CD4-positive, alpha-beta T cell (primary cell): ENCODE data around the gene CDC6. TPM values are rescaled to one million over a fixed set of nuclear protein-coding genes. Genes with fewer than 3 reads are reported as not detected.

Experiments
- ATAC-seq: fragments of 200-7000 bp; cut with Tn5 transposase; one replicate; pipeline ENCODE4 v1.10.0; 2022; ENCODE audit warnings: mild to moderate bottlenecking; ENCODE audit not compliant: poor library complexity
- CTCF ChIA-PET: fragments of 350-600 bp; sonication (Branson Sonifier 250); formaldehyde crosslinking; loops from one replicate; lab custom pipeline; 2021; ENCODE audit warnings: antibody characterized with exemption, inconsistent platforms; lab: Charles Lee
- POLR2A ChIA-PET: fragments of 350-600 bp; sonication (Branson Sonifier 250); formaldehyde crosslinking; loops from one replicate; lab custom pipeline; 2021; ENCODE audit warnings: antibody characterized with exemption, inconsistent platforms; lab: Charles Lee
- DNase-seq, 14 experiments: peaks; one replicate each; pipeline ENCODE4 v3.0.0-alpha.2; 2013 to 2020; ENCODE audit warnings: mixed read lengths in 2 of 14
- H3K27ac ChIP-seq, 2 donors: one replicate each; pipeline versions ENCODE4 v1.5.1 to v1.7.0; 2013; ENCODE audit warnings: low read length in 2 of 2, low read depth in 1 of 2, mild to moderate bottlenecking in 1 of 2
- H3K27me3 ChIP-seq, 2 experiments: 1 replicate in 1 of 2; 2 replicates in 1 of 2; pipeline versions ENCODE4 v1.6.1 to v1.7.0; 2013; ENCODE audit warnings: low read length in 2 of 2, control low read depth in 1 of 2, mild to moderate bottlenecking in 1 of 2, moderate library complexity in 1 of 2; ENCODE audit not compliant: insufficient read depth in 2 of 2, control insufficient read depth in 1 of 2
- H3K36me3 ChIP-seq: one replicate; pipeline ENCODE4 v1.6.1; 2013; ENCODE audit warnings: low read length, control low read depth; ENCODE audit not compliant: insufficient read depth
- H3K4me1 ChIP-seq: one replicate; pipeline ENCODE4 v1.6.1; 2013; ENCODE audit warnings: low read length, control low read depth; ENCODE audit not compliant: insufficient read depth
- H3K4me3 ChIP-seq: one replicate; pipeline ENCODE4 v1.5.1; 2013; ENCODE audit warnings: mild to moderate bottlenecking, low read length, moderate library complexity
- H3K9me3 ChIP-seq, 2 experiments: 1 replicate in 1 of 2; 2 replicates in 1 of 2; pipeline versions ENCODE4 v1.6.1 to v1.7.0; 2013; ENCODE audit warnings: low read length in 2 of 2, mild to moderate bottlenecking in 2 of 2, control low read depth in 1 of 2, moderate library complexity in 1 of 2; ENCODE audit not compliant: control insufficient read depth in 1 of 2, insufficient read depth in 1 of 2
- H3K27ac Mint-ChIP-seq: one replicate; pipeline ENCODE4 v1.8.0; 2020; ENCODE audit warnings: mixed read lengths
- H3K27me3 Mint-ChIP-seq: one replicate; pipeline ENCODE4 v1.8.0; 2021; ENCODE audit warnings: mixed read lengths
- H3K36me3 Mint-ChIP-seq: one replicate; pipeline ENCODE4 v1.8.0; 2021; ENCODE audit warnings: low read depth, mixed read lengths
- H3K4me1 Mint-ChIP-seq: one replicate; pipeline ENCODE4 v1.8.0; 2021; ENCODE audit warnings: low read depth, mixed read lengths
- H3K4me3 Mint-ChIP-seq: one replicate; pipeline ENCODE4 v1.8.0; 2020; ENCODE audit warnings: mild to moderate bottlenecking, mixed read lengths
- H3K9me3 Mint-ChIP-seq: one replicate; pipeline ENCODE4 v1.8.0; 2020; ENCODE audit warnings: mixed read lengths
- intact Hi-C, 2 experiments: fragments of 100-400 bp; cut with DNase I in 1 of 2; cut with micrococcal nuclease in 1 of 2; formaldehyde crosslinking; loops; one replicate each; pipeline versions ENCODE4 v1.15.1 to v1.9.0; 2023 to 2025; cut with DNase I, micrococcal nuclease
- total RNA-seq, 174 experiments: library from RNA in 2 of 174; stranded (reverse) in 2 of 174; gene quantifications; one replicate each; pipeline ENCODE4 v1.2.3 and lab custom pipeline; 2021 to 2026
- TF ChIP-seq, protein P1 (sequence below): fragments of 200-600 bp; IDR thresholded peaks from one replicate; pipeline ENCODE4 v1.8.0; 2022; ENCODE audit warnings: antibody characterized with exemption, mild to moderate bottlenecking

CDC6 gene
- total RNA-seq, 2 experiments from 2014 or later = 1.0 to 1.8 TPM

DNA sequence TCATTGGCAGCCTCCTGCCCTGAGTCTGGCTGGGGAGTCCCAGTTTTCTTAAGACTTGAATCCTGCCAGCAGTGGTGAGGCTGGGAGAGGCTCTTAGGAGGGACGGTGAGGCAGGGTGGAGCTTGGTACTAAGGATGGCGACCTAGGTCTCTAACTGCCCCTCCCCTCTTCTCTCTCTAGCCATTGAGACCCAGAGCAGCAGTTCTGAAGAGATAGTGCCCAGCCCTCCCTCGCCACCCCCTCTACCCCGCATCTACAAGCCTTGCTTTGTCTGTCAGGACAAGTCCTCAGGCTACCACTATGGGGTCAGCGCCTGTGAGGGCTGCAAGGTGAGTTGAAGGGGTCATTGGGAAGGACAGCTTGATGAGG, 60.4 kb downstream of the CDC6 start:
- peaks cover 66% of the 10 kb centered on the region for H3K4me1 ChIP-seq
- TF ChIP-seq, protein P1, sequence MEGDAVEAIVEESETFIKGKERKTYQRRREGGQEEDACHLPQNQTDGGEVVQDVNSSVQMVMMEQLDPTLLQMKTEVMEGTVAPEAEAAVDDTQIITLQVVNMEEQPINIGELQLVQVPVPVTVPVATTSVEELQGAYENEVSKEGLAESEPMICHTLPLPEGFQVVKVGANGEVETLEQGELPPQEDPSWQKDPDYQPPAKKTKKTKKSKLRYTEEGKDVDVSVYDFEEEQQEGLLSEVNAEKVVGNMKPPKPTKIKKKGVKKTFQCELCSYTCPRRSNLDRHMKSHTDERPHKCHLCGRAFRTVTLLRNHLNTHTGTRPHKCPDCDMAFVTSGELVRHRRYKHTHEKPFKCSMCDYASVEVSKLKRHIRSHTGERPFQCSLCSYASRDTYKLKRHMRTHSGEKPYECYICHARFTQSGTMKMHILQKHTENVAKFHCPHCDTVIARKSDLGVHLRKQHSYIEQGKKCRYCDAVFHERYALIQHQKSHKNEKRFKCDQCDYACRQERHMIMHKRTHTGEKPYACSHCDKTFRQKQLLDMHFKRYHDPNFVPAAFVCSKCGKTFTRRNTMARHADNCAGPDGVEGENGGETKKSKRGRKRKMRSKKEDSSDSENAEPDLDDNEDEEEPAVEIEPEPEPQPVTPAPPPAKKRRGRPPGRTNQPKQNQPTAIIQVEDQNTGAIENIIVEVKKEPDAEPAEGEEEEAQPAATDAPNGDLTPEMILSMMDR = no peak
- peak overlapping the region; percentile 93 for H3K27ac Mint-ChIP-seq
- H3K36me3 ChIP-seq = peaks cover 52% of the 10 kb centered on the region
- H3K9me3 ChIP-seq = no peaks in the 10 kb centered on the region
- no peaks in the 10 kb centered on the region for H3K9me3 Mint-ChIP-seq
- peaks cover 77% of the 10 kb centered on the region for H3K4me1 Mint-ChIP-seq
- no peak overlapping the region for H3K4me3 Mint-ChIP-seq
- H3K27me3 ChIP-seq = no peaks in the 10 kb centered on the region
- peak overlapping the region in 1 of 2 donors; percentile 46 for H3K27ac ChIP-seq
- H3K27me3 Mint-ChIP-seq = no peaks in the 10 kb centered on the region
- peaks cover 64% of the 10 kb centered on the region for H3K36me3 Mint-ChIP-seq
- CTCF ChIA-PET = interaction anchor here (1.3 kb wide), 1 partner anchor 31 kb away, joined by 3 read pairs; no protein-coding TSS in a partner anchor
- ATAC-seq (no peak), DNase-seq (peak in 1 of 14 experiments; percentile 23)
- H3K4me3 ChIP-seq = no peak overlapping the region
- POLR2A ChIA-PET = interaction anchor here (0.8 to 11.2 kb wide), 3 partner anchors 21 to 45 kb away, joined by 3 to 117 read pairs (median 3); no protein-coding TSS in a partner anchor
- intact Hi-C loops = no loop called here

DNA sequence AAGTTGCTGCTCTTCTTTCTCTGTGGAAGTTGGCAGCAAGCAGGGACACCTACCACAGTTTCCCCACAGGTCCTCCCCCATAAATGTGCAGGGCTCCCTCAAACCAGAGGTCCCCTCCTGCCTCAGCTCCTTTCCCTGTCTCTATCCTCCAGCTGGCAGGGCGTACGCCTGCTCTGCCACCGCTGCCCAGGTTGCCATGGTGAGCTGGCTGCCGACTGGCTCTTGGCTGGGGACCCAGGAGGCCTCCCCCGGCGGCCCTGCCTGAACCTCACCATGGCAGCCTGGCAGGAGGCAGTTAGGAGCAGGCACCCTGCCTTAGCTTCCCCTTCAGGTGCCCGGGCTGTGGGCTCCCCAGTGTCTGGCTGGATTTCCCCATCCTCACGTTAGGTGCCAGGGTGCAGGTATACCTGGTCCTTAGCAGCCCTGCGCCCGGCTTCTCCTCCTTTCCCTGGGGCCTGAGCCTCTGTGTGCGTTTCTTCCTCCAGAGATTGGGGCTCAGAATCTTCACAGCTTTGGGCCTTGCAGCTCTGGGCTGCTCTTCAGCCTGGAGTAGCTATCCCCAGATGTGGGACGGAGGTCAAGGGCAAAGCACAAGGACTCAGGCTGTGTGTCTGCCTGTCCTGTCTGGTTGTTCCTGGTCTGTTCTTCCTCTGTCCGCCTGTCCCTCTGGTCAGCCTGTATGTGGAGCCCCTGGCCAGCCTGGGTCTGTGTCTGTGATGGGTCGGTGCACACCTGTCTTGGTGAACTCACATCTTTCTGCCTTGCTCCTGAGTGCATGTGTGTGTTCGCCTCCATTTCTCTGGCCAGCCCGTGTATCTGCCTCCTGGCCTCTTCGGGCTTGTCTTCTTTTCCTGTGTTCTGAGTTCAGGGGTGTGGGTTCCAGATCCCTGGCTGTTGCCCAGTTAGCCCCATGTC, 61.1 kb downstream of the CDC6 start:
- ATAC-seq = no peak
- ChIA-PET POLR2A (interaction anchor here (0.8 to 11.2 kb wide), 3 partner anchors 22 to 173 kb away, joined by 3 to 117 read pairs (median 3); no protein-coding TSS in a partner anchor), CTCF (interaction anchor here (1.3 kb wide), 1 partner anchor 32 kb away, joined by 3 read pairs; no protein-coding TSS in a partner anchor)
- H3K27me3 Mint-ChIP-seq = no peaks in the 10 kb centered on the region
- peaks cover 67% of the 10 kb centered on the region for H3K36me3 Mint-ChIP-seq
- H3K4me3 Mint-ChIP-seq = no peak overlapping the region
- Histone ChIP-seq H3K27me3 (no peaks in the 10 kb centered on the region), H3K27ac (peak overlapping the region; percentile 22 to 46), H3K9me3 (no peaks in the 10 kb centered on the region), H3K4me3 (no peak overlapping the region), H3K4me1 (peaks cover 59% of the 10 kb centered on the region), H3K36me3 (peaks cover 55% of the 10 kb centered on the region)
- intact Hi-C loops = no loop called here
- DNase-seq = peak in 1 of 14 experiments; percentile 26
- H3K4me1 Mint-ChIP-seq = peaks cover 70% of the 10 kb centered on the region
- no peaks in the 10 kb centered on the region for H3K9me3 Mint-ChIP-seq
- TF ChIP-seq, protein P1 = no peak
- H3K27ac Mint-ChIP-seq = peak overlapping the region; percentile 93

DNA sequence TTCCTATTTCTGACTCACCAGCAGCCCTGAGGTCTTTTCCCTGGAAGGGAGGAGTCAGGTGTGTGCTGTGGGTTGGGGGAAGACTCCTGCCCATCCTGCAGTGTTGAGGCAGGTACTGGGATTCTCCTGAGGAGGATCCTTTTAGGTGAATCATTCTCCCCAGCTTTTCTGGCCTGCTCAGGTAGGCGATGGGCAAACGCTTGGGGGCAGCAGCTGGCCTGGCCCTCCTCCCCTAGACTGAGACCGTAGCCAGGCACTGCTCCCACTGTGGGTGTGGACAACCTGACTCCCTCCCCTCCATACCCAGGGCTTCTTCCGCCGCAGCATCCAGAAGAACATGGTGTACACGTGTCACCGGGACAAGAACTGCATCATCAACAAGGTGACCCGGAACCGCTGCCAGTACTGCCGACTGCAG, 61.8 kb downstream of the CDC6 start:
- no peaks in the 10 kb centered on the region for H3K9me3 ChIP-seq
- DNase-seq = peak in 1 of 14 experiments; percentile 28
- ChIA-PET CTCF (no interaction called here), POLR2A (interaction anchor here (1.0 kb wide), 1 partner anchor 173 kb away, joined by 3 read pairs; no protein-coding TSS in a partner anchor)
- H3K4me3 Mint-ChIP-seq = peak overlapping the region; percentile 38
- ATAC-seq = no peak
- H3K27me3 ChIP-seq = no peaks in the 10 kb centered on the region
- peak overlapping the region in 1 of 2 donors; percentile 22 for H3K27ac ChIP-seq
- H3K27me3 Mint-ChIP-seq = no peaks in the 10 kb centered on the region
- H3K36me3 ChIP-seq = peaks cover 61% of the 10 kb centered on the region
- peaks cover 71% of the 10 kb centered on the region for H3K36me3 Mint-ChIP-seq
- peak overlapping the region; percentile 93 for H3K27ac Mint-ChIP-seq
- TF ChIP-seq, protein P1 = no peak
- H3K4me3 ChIP-seq = no peak overlapping the region
- intact Hi-C loops = no loop called here
- peaks cover 52% of the 10 kb centered on the region for H3K4me1 ChIP-seq
- H3K4me1 Mint-ChIP-seq = peaks cover 63% of the 10 kb centered on the region
- no peaks in the 10 kb centered on the region for H3K9me3 Mint-ChIP-seq
